Activated CD4-positive, alpha-beta T cell treated with anti-CD3 and anti-CD28 coated beads, Interleukin-10, Interleukin-2, amounts not matched to agents 100 ng/mL and 50 ng/mL, durations not matched to agents 16 hours and 8 hours (primary cell): Measurements from ENCODE around the gene TCF20.

Source experiments
- DNase-seq: peaks from one replicate; pipeline ENCODE4 v3.0.0-alpha.2; 2020

Gene TCF20

GRCh38 chr22:42300259-42301076, 30.0 kb upstream of the TCF20 start:
- peak; percentile 40 for DNase-seq

- DNase-seq, result peak; percentile 47
Measured at GRCh38 chr22:42299586-42300258, 29.3 kb upstream of the TCF20 start.

GRCh38 chr22:42298746-42299145, 28.3 kb upstream of the TCF20 start:
- DNase-seq, result no peak

GRCh38 chr22:42297778-42298177, 27.3 kb upstream of the TCF20 start:
- no peak for DNase-seq

GRCh38 chr22:42296883-42297282, 26.4 kb upstream of the TCF20 start:
- no peak for DNase-seq

GRCh38 chr22:42296381-42296853, 26.0 kb upstream of the TCF20 start:
- no peak for DNase-seq

GRCh38 chr22:42294034-42294985, 23.9 kb upstream of the TCF20 start:
- DNase-seq, result no peak

GRCh38 chr22:42292732-42293520, 22.5 kb upstream of the TCF20 start:
- no peak for DNase-seq

- no peak for DNase-seq
Measured at GRCh38 chr22:42291287-42291686, 20.8 kb upstream of the TCF20 start.

- no peak for DNase-seq
Measured at GRCh38 chr22:42289671-42290541, 19.5 kb upstream of the TCF20 start.

GRCh38 chr22:42288791-42289190, 18.3 kb upstream of the TCF20 start:
- no peak for DNase-seq

GRCh38 chr22:42287174-42287890, 16.9 kb upstream of the TCF20 start:
- no peak for DNase-seq

- DNase-seq, result peak; percentile 65
Measured at GRCh38 chr22:42286205-42286604, 15.8 kb upstream of the TCF20 start.

GRCh38 chr22:42285604-42286003, 15.2 kb upstream of the TCF20 start:
- DNase-seq, result no peak

GRCh38 chr22:42284643-42285181, 14.3 kb upstream of the TCF20 start:
- DNase-seq, result no peak

- no peak for DNase-seq
Measured at GRCh38 chr22:42284202-42284591, 13.7 kb upstream of the TCF20 start.

- DNase-seq, result peak; percentile 36
Measured at GRCh38 chr22:42283278-42284201, 13.1 kb upstream of the TCF20 start.

- no peak for DNase-seq
Measured at GRCh38 chr22:42282943-42283277, 12.5 kb upstream of the TCF20 start.

GRCh38 chr22:42282252-42282942, 11.9 kb upstream of the TCF20 start:
- no peak for DNase-seq
